AG04450 (cell line): Measurements from ENCODE around the gene RIPK3. TPM values are rescaled to one million over a fixed set of nuclear protein-coding genes. Genes with fewer than 3 reads are reported as not detected.

Source experiments
- CTCF ChIA-PET: fragments of 300-600, 350-600 bp; formaldehyde crosslinking; extraction: SDS; loops from one replicate; lab custom pipeline; 2022; ENCODE audit warnings: antibody characterized with exemption, inconsistent platforms; lab: Charles Lee
- POLR2A ChIA-PET: fragments of 350-600 bp; formaldehyde crosslinking; extraction: SDS; loops from one replicate; lab custom pipeline; 2021; ENCODE audit warnings: antibody characterized with exemption, inconsistent platforms; lab: Yijun Ruan, JAX
- DNase-seq: peaks from one replicate; pipeline ENCODE4 v3.0.0-alpha.2; 2011; ENCODE audit warnings: low read depth, low spot score
- H3K27ac ChIP-seq: one replicate; pipeline ENCODE4 v1.5.1; 2012; ENCODE audit warnings: low read depth, low read length, control low read depth
- H3K27me3 ChIP-seq: one replicate; pipeline ENCODE4 v1.6.0; 2012; ENCODE audit warnings: low read length; ENCODE audit not compliant: control insufficient read depth, insufficient read depth
- H3K4me3 ChIP-seq: 2 replicates; pipeline ENCODE4 v1.5.1; 2011; ENCODE audit warnings: mild to moderate bottlenecking, low read depth, low read length, control low read depth
- H3K9me3 ChIP-seq: 2 replicates; pipeline ENCODE4 v1.5.1; 2012; ENCODE audit warnings: low read length; ENCODE audit not compliant: control insufficient read depth, insufficient read depth
- CTCF ChIP-seq: IDR thresholded peaks from 2 replicates; pipeline ENCODE4 v1.5.1; 2011; ENCODE audit warnings: low read depth, low read length, control low read depth, inconsistent platforms
- polyA plus RNA-seq: library from polyadenylated mRNA; depleted of rRNA; stranded (reverse); fragments of >200 nt; gene quantifications from 2 replicates; pipeline ENCODE4 v1.2.3, GENCODE V29; 2011

RIPK3 gene
- polyA plus RNA-seq, 1 experiment = not detected

GRCh38 chr14:24349742-24350141 is 10.0 kb upstream of the RIPK3 start:
- peaks cover 46% of the 10 kb centered on the region for H3K27me3 ChIP-seq
- CTCF ChIA-PET = interaction anchor here (0.7 to 0.9 kb wide), 3 partner anchors 16 to 82 kb away, joined by 4 to 6 read pairs (median 5); no protein-coding TSS in a partner anchor
- POLR2A ChIA-PET = no interaction called here

GRCh38 chr14:24348186-24348585 is 8.4 kb upstream of the RIPK3 start:
- POLR2A ChIA-PET = no interaction called here
- no peak for TF ChIP-seq CTCF
- DNase-seq = no peak
- Histone ChIP-seq H3K27ac (no peak overlapping the region), H3K27me3 (peaks cover 49% of the 10 kb centered on the region), H3K4me3 (no peak overlapping the region), H3K9me3 (no peaks in the 10 kb centered on the region)
- CTCF ChIA-PET = interaction anchor here (0.7 to 5.7 kb wide), 5 partner anchors 11 to 89 kb away, joined by 3 to 74 read pairs (median 10); partner anchors contain the start of gene ADCY4

More at GRCh38 chr14:24349742-24350141, 10.0 kb upstream of the RIPK3 start:
- no peak overlapping the region for H3K4me3 ChIP-seq
- TF ChIP-seq CTCF = no peak
- no peaks in the 10 kb centered on the region for H3K9me3 ChIP-seq
- no peak for DNase-seq
- H3K27ac ChIP-seq = no peak overlapping the region

GRCh38 chr14:24347134-24347533 is 7.3 kb upstream of the RIPK3 start:
- H3K27ac ChIP-seq = no peak overlapping the region
- H3K9me3 ChIP-seq = no peaks in the 10 kb centered on the region
- peaks cover 48% of the 10 kb centered on the region for H3K27me3 ChIP-seq
- DNase-seq = no peak
- TF ChIP-seq CTCF = no peak
- ChIA-PET POLR2A (interaction anchor here (1.2 kb wide), 1 partner anchor 14 kb away, joined by 3 read pairs; no protein-coding TSS in a partner anchor), CTCF (interaction anchor here (0.6 to 5.7 kb wide), 7 partner anchors 13 to 150 kb away, joined by 6 to 74 read pairs (median 8); partner anchors contain the start of gene ADCY4)
- no peak overlapping the region for H3K4me3 ChIP-seq

GRCh38 chr14:24343795-24344660 is 4.2 kb upstream of the RIPK3 start:
- ChIA-PET CTCF (interaction anchor here (0.9 to 5.7 kb wide), 3 partner anchors 10 to 92 kb away, joined by 3 to 74 read pairs (median 7); partner anchors contain the start of gene ADCY4), POLR2A (no interaction called here)
- Histone ChIP-seq H3K4me3 (no peak overlapping the region), H3K27me3 (peaks cover 62% of the 10 kb centered on the region), H3K27ac (no peak overlapping the region), H3K9me3 (no peaks in the 10 kb centered on the region; the same call in 1 of the 2 replicates)
- no peak for DNase-seq
- TF ChIP-seq CTCF = no peak
